Parathyroid adenoma (tissue), 2 donors: ENCODE measurements around the gene MOB3B.

Experiments
- H2AFZ ChIP-seq: fragments of 300-600 bp; sonication (generic); one replicate; pipeline ENCODE4 v1.7.0; 2017; ENCODE audit warnings: antibody characterized with exemption, mild to moderate bottlenecking
- H3K27ac ChIP-seq: fragments of 300-600 bp; sonication (generic); one replicate; pipeline ENCODE4 v1.7.0; 2017
- H3K27me3 ChIP-seq: fragments of 300-600 bp; sonication (generic); one replicate; pipeline ENCODE4 v1.7.0; 2017; ENCODE audit warnings: low read length; ENCODE audit not compliant: control insufficient read depth, insufficient read depth
- H3K36me3 ChIP-seq: fragments of 300-600 bp; sonication (generic); one replicate; pipeline ENCODE4 v1.7.0; 2017; ENCODE audit warnings: low read length; ENCODE audit not compliant: control insufficient read depth, insufficient read depth
- H3K4me1 ChIP-seq: fragments of 300-600 bp; sonication (generic); one replicate; pipeline ENCODE4 v1.7.0; 2017; ENCODE audit warnings: control low read depth
- H3K4me2 ChIP-seq: fragments of 300-600 bp; sonication (generic); one replicate; pipeline ENCODE4 v1.7.0; 2017; ENCODE audit warnings: low read length
- H3K4me3 ChIP-seq: fragments of 300-600 bp; sonication (generic); one replicate; pipeline ENCODE4 v1.7.0; 2017; ENCODE audit warnings: low read depth, low read length
- H3K79me2 ChIP-seq: fragments of 300-600 bp; sonication (generic); one replicate; pipeline ENCODE4 v1.7.0; 2017; ENCODE audit warnings: control low read depth
- H3K9ac ChIP-seq: fragments of 300-600 bp; sonication (generic); one replicate; pipeline ENCODE4 v1.7.0; 2017; ENCODE audit warnings: mild to moderate bottlenecking
- H3K9me3 ChIP-seq: fragments of 300-600 bp; sonication (generic); one replicate; pipeline ENCODE4 v1.7.0; 2017; ENCODE audit warnings: low read length; ENCODE audit not compliant: control insufficient read depth
- CTCF ChIP-seq: fragments of 300-600 bp; sonication (generic); IDR thresholded peaks from one replicate; pipeline ENCODE4 v1.7.0; 2017; ENCODE audit warnings: antibody characterized with exemption, mild to moderate bottlenecking
- donor health status: primary hyperparathyroidism.

The MOB3B gene

GRCh38 chr9:27365707-27366376 lies 163.8 kb downstream of the MOB3B start:
- H2AFZ ChIP-seq, result no peak overlapping the region
- H3K4me1 ChIP-seq, result no peaks in the 10 kb centered on the region
- no peaks in the 10 kb centered on the region for H3K9me3 ChIP-seq
- no peak overlapping the region for H3K27ac ChIP-seq
- H3K36me3 ChIP-seq, result no peaks in the 10 kb centered on the region
- no peaks in the 10 kb centered on the region for H3K79me2 ChIP-seq
- no peak overlapping the region for H3K4me2 ChIP-seq
- H3K27me3 ChIP-seq, result no peaks in the 10 kb centered on the region
- H3K4me3 ChIP-seq, result no peak overlapping the region
- no peak for TF ChIP-seq CTCF
- no peak overlapping the region for H3K9ac ChIP-seq

GRCh38 chr9:27362447-27363210 lies 167.0 kb downstream of the MOB3B start:
- no peaks in the 10 kb centered on the region for H3K4me1 ChIP-seq
- H2AFZ ChIP-seq, result no peak overlapping the region
- H3K9ac ChIP-seq, result no peak overlapping the region
- H3K27ac ChIP-seq, result no peak overlapping the region
- H3K4me2 ChIP-seq, result no peak overlapping the region
- H3K4me3 ChIP-seq, result no peak overlapping the region
- no peaks in the 10 kb centered on the region for H3K9me3 ChIP-seq
- H3K27me3 ChIP-seq, result no peaks in the 10 kb centered on the region
- no peaks in the 10 kb centered on the region for H3K79me2 ChIP-seq
- no peak for TF ChIP-seq CTCF
- no peaks in the 10 kb centered on the region for H3K36me3 ChIP-seq

- no peak overlapping the region for H3K4me2 ChIP-seq
- H3K4me3 ChIP-seq, result no peak overlapping the region
- no peak overlapping the region for H3K27ac ChIP-seq
- no peaks in the 10 kb centered on the region for H3K4me1 ChIP-seq
- H3K9me3 ChIP-seq, result no peaks in the 10 kb centered on the region
- no peaks in the 10 kb centered on the region for H3K36me3 ChIP-seq
- no peak overlapping the region for H2AFZ ChIP-seq
- no peak overlapping the region for H3K9ac ChIP-seq
- no peaks in the 10 kb centered on the region for H3K79me2 ChIP-seq
- H3K27me3 ChIP-seq, result no peaks in the 10 kb centered on the region
- no peak for TF ChIP-seq CTCF
Observed at GRCh38 chr9:27361492-27361891, 168.1 kb downstream of the MOB3B start.

- TF ChIP-seq CTCF, result no peak
- H3K79me2 ChIP-seq, result no peaks in the 10 kb centered on the region
- H3K9ac ChIP-seq, result no peak overlapping the region
- no peak overlapping the region for H2AFZ ChIP-seq
- H3K27ac ChIP-seq, result no peak overlapping the region
- no peaks in the 10 kb centered on the region for H3K9me3 ChIP-seq
- no peak overlapping the region for H3K4me3 ChIP-seq
- H3K4me2 ChIP-seq, result no peak overlapping the region
- no peaks in the 10 kb centered on the region for H3K27me3 ChIP-seq
- H3K36me3 ChIP-seq, result no peaks in the 10 kb centered on the region
- no peaks in the 10 kb centered on the region for H3K4me1 ChIP-seq
Observed at GRCh38 chr9:27359763-27360162, 169.9 kb downstream of the MOB3B start.

- Histone ChIP-seq H3K4me1 (no peaks in the 10 kb centered on the region), H3K4me3 (no peak overlapping the region), H3K79me2 (no peaks in the 10 kb centered on the region), H3K27ac (no peak overlapping the region), H3K27me3 (no peaks in the 10 kb centered on the region), H3K9me3 (no peaks in the 10 kb centered on the region), H2AFZ (no peak overlapping the region), H3K36me3 (no peaks in the 10 kb centered on the region), H3K4me2 (no peak overlapping the region), H3K9ac (no peak overlapping the region)
- TF ChIP-seq CTCF, result no peak
Observed at GRCh38 chr9:27358007-27358406, 171.6 kb downstream of the MOB3B start.
